Endothelial cell (in vitro differentiated cells): ENCODE results near the gene FUT6. TPM values are rescaled to one million over a fixed set of nuclear protein-coding genes. Genes with fewer than 3 reads are reported as not detected.
A peak's percentile ranks its signal among the peaks of the same experiment; 100 is the strongest.
"Not testable (repeated sequence)": the region's sequence is repeated elsewhere in the genome, so short reads cannot be mapped to it uniquely, and the experiment has no call there.

Source experiments
- DNase-seq: peaks from one replicate; pipeline ENCODE4 v3.0.0; 2021; ENCODE audit warnings: low spot score
- H3K27ac Mint-ChIP-seq: one replicate; pipeline ENCODE4 v1.8.0; 2021; ENCODE audit warnings: mixed read lengths, inconsistent platforms; ENCODE audit not compliant: unreplicated experiment
- H3K27me3 Mint-ChIP-seq: one replicate; pipeline ENCODE4 v1.8.0; 2021; ENCODE audit warnings: mild to moderate bottlenecking, moderate library complexity, mixed read lengths, inconsistent platforms; ENCODE audit not compliant: unreplicated experiment
- H3K36me3 Mint-ChIP-seq: one replicate; pipeline ENCODE4 v1.8.0; 2021; ENCODE audit warnings: mild to moderate bottlenecking, low read depth, mixed read lengths, inconsistent platforms; ENCODE audit not compliant: unreplicated experiment
- H3K4me1 Mint-ChIP-seq: one replicate; pipeline ENCODE4 v1.8.0; 2021; ENCODE audit warnings: mild to moderate bottlenecking, mixed read lengths, inconsistent platforms; ENCODE audit not compliant: unreplicated experiment
- H3K4me3 Mint-ChIP-seq: one replicate; pipeline ENCODE4 v1.8.0; 2021; ENCODE audit warnings: mild to moderate bottlenecking, mixed read lengths, inconsistent platforms; ENCODE audit not compliant: unreplicated experiment
- H3K9me3 Mint-ChIP-seq: one replicate; pipeline ENCODE4 v1.8.0; 2021; ENCODE audit warnings: mixed read lengths, inconsistent platforms; ENCODE audit not compliant: unreplicated experiment
- total RNA-seq: library from RNA; stranded (reverse); fragmentation: NEBNext Ultra II Directional; extraction: Animal tissue kit (Norgen Biotek cat#: 25700); gene quantifications from one replicate; pipeline ENCODE4 v1.2.1, GENCODE V29; 2021; ENCODE audit not compliant: unreplicated experiment
- TF ChIP-seq, protein P1 (sequence below): fragments of 200-600 bp; sonication (generic); IDR thresholded peaks from one replicate; pipeline ENCODE4 v1.5.0; 2021; ENCODE audit warnings: antibody characterized with exemption; ENCODE audit not compliant: unreplicated experiment

Gene FUT6
- total RNA-seq, 1 donor from 2014 or later: 0.18 TPM

- H3K27ac Mint-ChIP-seq: no peak overlapping the region
- H3K27me3 Mint-ChIP-seq: peaks cover 15% of the 10 kb centered on the region
- no peaks in the 10 kb centered on the region for H3K36me3 Mint-ChIP-seq
- H3K9me3 Mint-ChIP-seq: no peaks in the 10 kb centered on the region
- H3K4me3 Mint-ChIP-seq: no peak overlapping the region
- no peak for DNase-seq
- no peaks in the 10 kb centered on the region for H3K4me1 Mint-ChIP-seq
- TF ChIP-seq, protein P1, sequence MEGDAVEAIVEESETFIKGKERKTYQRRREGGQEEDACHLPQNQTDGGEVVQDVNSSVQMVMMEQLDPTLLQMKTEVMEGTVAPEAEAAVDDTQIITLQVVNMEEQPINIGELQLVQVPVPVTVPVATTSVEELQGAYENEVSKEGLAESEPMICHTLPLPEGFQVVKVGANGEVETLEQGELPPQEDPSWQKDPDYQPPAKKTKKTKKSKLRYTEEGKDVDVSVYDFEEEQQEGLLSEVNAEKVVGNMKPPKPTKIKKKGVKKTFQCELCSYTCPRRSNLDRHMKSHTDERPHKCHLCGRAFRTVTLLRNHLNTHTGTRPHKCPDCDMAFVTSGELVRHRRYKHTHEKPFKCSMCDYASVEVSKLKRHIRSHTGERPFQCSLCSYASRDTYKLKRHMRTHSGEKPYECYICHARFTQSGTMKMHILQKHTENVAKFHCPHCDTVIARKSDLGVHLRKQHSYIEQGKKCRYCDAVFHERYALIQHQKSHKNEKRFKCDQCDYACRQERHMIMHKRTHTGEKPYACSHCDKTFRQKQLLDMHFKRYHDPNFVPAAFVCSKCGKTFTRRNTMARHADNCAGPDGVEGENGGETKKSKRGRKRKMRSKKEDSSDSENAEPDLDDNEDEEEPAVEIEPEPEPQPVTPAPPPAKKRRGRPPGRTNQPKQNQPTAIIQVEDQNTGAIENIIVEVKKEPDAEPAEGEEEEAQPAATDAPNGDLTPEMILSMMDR: peak; percentile 48
Measured at GRCh38 chr19:5864725-5865486, 25.4 kb upstream of the FUT6 start.

DNA sequence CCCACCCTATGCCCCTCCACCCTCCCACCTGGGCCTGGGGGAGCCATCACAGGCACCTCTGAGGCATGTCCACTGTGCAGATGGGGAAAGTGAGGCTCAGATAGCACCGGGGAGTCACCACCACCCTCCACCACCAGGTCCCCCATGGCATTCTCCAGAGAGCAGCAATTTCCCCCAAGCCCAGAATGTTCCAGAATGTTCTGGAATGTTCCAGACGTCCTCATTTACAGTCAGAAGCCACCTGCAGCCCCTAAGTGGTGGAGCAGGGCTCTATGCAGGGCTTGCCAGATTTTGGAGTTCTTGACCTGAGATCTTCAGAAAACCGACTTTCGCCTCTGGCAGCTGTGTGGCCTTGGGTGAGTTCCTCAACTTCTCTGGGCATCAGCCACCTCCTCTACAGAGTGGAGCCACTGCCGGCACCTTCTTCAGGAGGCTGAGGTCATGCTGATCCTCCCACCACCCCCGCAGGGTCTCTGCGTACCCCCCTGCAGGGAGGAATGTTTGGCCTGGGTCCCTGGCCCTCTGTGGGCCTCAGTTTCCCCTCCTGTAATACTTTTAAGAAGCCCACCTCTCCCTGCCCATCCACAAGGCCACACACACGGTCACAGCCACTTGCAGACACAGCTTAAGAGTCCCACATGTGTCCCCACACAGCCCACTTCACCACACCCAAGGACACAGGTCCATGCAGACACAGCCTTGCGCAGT, 24.7 kb upstream of the FUT6 start:
- no peaks in the 10 kb centered on the region for H3K4me1 Mint-ChIP-seq
- H3K4me3 Mint-ChIP-seq: no peak overlapping the region
- peaks cover 15% of the 10 kb centered on the region for H3K27me3 Mint-ChIP-seq
- no peaks in the 10 kb centered on the region for H3K9me3 Mint-ChIP-seq
- TF ChIP-seq, protein P1: no peak
- H3K27ac Mint-ChIP-seq: no peak overlapping the region
- DNase-seq: no peak
- no peaks in the 10 kb centered on the region for H3K36me3 Mint-ChIP-seq

- no peak overlapping the region for H3K27ac Mint-ChIP-seq
- H3K36me3 Mint-ChIP-seq: no peaks in the 10 kb centered on the region
- peaks cover 14% of the 10 kb centered on the region for H3K27me3 Mint-ChIP-seq
- no peaks in the 10 kb centered on the region for H3K4me1 Mint-ChIP-seq
- no peaks in the 10 kb centered on the region for H3K9me3 Mint-ChIP-seq
- no peak for DNase-seq
- no peak overlapping the region for H3K4me3 Mint-ChIP-seq
- TF ChIP-seq, protein P1: no peak
Measured at GRCh38 chr19:5863030-5863665, 23.6 kb upstream of the FUT6 start.

DNA sequence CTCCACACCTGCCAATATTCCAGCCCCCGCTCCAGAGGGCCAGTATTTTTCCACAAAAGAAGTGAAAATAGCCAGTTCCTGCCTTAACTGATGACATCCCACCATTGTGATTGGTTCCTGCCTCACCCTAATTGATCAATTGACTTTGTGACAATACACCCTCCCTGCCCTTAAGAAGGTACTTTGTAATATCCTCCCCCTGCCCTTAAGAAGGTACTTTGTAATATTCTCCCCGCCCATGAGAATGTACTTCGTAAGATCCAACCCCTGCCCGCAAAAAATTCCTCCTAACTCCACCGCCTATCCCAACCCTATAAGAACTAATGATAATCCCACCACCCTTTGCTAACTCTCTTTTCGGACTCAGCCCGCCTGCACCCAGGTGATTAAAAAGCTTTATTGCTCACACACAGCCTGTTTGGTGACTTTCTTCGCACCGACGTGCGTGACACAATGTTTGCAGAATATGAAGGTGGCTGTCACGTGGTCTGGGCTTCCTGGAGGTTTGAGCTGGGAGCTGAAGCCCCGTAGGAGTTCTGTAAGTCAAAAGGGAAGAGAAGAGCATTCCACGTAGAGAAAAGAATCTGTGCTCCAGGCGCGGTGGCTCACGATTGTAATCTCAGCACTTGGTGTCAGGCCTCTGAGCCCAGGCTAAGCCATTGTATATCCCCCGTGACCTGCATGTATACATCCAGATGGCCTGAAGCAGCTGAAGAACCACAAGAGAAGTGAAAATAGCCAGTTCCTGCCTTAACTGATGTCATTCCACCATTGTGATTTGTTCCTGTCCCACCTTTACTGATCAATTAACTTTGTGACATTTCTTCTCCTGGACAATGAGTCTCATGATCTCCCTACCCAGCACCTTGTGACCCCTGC, 17.9 kb upstream of the FUT6 start:
- Mint-ChIP-seq H3K36me3 (no peaks in the 10 kb centered on the region), H3K9me3 (no peaks in the 10 kb centered on the region), H3K4me3 (no peak overlapping the region), H3K27me3 (no peaks in the 10 kb centered on the region), H3K4me1 (peaks cover 6% of the 10 kb centered on the region), H3K27ac (no peak overlapping the region)
- TF ChIP-seq, protein P1: no peak
- DNase-seq: no peak

DNA sequence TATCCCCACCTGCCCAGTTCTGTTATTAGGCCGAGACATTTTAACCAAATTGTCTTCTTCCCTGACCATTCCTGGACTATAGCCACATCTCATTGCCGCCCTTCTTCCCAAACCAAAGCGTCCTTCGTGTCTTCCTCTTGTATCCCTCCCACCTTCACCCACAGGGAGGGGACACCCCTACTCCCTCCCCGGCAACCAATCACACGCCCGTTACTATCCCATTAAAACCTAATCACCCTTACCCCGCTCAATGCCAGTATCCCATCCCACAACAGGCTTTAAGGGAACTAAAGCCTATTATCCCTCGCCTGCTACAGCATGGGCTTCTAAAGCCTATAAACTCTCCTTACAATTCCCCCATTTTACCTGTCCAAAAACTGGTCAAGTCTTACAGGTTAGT, 15.6 kb upstream of the FUT6 start:
- H3K27ac Mint-ChIP-seq, H3K27me3 Mint-ChIP-seq, H3K9me3 Mint-ChIP-seq, H3K36me3 Mint-ChIP-seq, H3K4me3 Mint-ChIP-seq, H3K4me1 Mint-ChIP-seq, DNase-seq: not testable (repeated sequence)

DNA sequence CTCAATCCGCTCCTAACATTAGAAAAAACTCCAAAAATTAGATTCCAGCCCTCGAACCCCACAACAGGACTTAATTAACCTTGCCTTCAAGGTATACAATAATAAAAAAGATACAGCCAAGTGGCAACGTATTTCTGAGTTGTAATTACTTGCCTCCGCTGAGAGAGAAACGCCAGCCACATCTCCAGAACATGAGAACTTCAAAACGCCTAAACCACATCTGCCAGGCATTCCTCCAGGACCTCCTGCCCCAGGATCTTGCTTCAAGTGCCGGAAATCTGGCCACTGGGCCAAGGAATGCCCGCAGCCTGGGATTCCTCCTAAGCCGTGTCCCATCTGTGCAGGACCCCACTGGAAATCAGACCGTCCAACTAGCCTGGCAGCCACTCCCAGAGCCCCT, 14.6 kb upstream of the FUT6 start:
- not testable (repeated sequence) for H3K27ac Mint-ChIP-seq, H3K27me3 Mint-ChIP-seq, DNase-seq, H3K4me3 Mint-ChIP-seq, H3K36me3 Mint-ChIP-seq, H3K4me1 Mint-ChIP-seq, H3K9me3 Mint-ChIP-seq
